GM18502 (cell line): ENCODE data around the gene SCARB1.

Source experiments
- ATAC-seq: cut with Tn5 transposase; IDR thresholded peaks from one replicate; pipeline ENCODE4 v1.9.1; 2021; ENCODE audit warnings: mild to moderate bottlenecking; ENCODE audit not compliant: unreplicated experiment, poor library complexity

Gene SCARB1

GRCh38 chr12:124808272-124808671 is 55.4 kb downstream of the SCARB1 start:
- ATAC-seq: no peak

GRCh38 chr12:124805876-124806668 is 57.6 kb downstream of the SCARB1 start:
- ATAC-seq: no peak

GRCh38 chr12:124805050-124805449 is 58.6 kb downstream of the SCARB1 start:
- no peak for ATAC-seq

GRCh38 chr12:124804011-124804621 is 59.5 kb downstream of the SCARB1 start:
- no peak for ATAC-seq

GRCh38 chr12:124802361-124802760 is 61.3 kb downstream of the SCARB1 start:
- ATAC-seq: no peak

GRCh38 chr12:124800506-124800905 is 63.2 kb downstream of the SCARB1 start:
- no peak for ATAC-seq

- no peak for ATAC-seq
These were observed 66.3 kb downstream of the SCARB1 start for GRCh38 chr12:124797321-124797720.

- no peak for ATAC-seq
These were observed 67.2 kb downstream of the SCARB1 start for GRCh38 chr12:124796303-124796960.

- peak; percentile 88 for ATAC-seq
These were observed 68.3 kb downstream of the SCARB1 start for GRCh38 chr12:124795081-124795948.

- ATAC-seq: no peak
These were observed 70.7 kb downstream of the SCARB1 start for GRCh38 chr12:124792961-124793441.

GRCh38 chr12:124792156-124792555 is 71.5 kb downstream of the SCARB1 start:
- ATAC-seq: no peak

GRCh38 chr12:124790650-124791400 is 72.8 kb downstream of the SCARB1 start:
- no peak for ATAC-seq

GRCh38 chr12:124788936-124789555 is 74.6 kb downstream of the SCARB1 start:
- ATAC-seq: no peak

GRCh38 chr12:124786061-124786964 is 77.4 kb downstream of the SCARB1 start:
- ATAC-seq: no peak

- no peak for ATAC-seq
These were observed 78.6 kb downstream of the SCARB1 start for GRCh38 chr12:124784871-124785572.

- no peak for ATAC-seq
These were observed 80.6 kb downstream of the SCARB1 start for GRCh38 chr12:124783087-124783486.

- no peak for ATAC-seq
These were observed 81.5 kb downstream of the SCARB1 start for GRCh38 chr12:124782132-124782531.
